ENCODE results near the gene CDH5.

- TF ChIP-seq USF2 (IDR thresholded peaks at IDR 0.05; ENCODE audit: borderline replicate concordance, low read depth, low read length) (no peak), CTCF (IDR thresholded peaks at IDR 0.05) (no peak), POLR2AphosphoS5 (IDR thresholded peaks at IDR 0.05; ENCODE audit: low read depth, low read length) (no peak), TEAD4 (IDR thresholded peaks at IDR 0.05; ENCODE audit: borderline replicate concordance, insufficient read depth) (no peak), RAD21 (IDR thresholded peaks at IDR 0.05; ENCODE audit: low read length) (no peak), EZH2phosphoT487 (IDR thresholded peaks at IDR 0.05; ENCODE audit: borderline replicate concordance, low read depth) (no peak), GATA2 (CRISPR knock-in tag; IDR thresholded peaks at IDR 0.05) (no peak), MXI1 (IDR thresholded peaks at IDR 0.05; ENCODE audit: low read depth, low read length) (no peak), SMC3 (IDR thresholded peaks at IDR 0.05; ENCODE audit: low read depth, low read length) (no peak), EP300 (IDR thresholded peaks at IDR 0.05; ENCODE audit: borderline replicate concordance in 1 of 2, low read depth in 1 of 2, low read length in 1 of 2) (no peak), TCF12 (IDR thresholded peaks at IDR 0.05) (no peak), YY1 (IDR thresholded peaks at IDR 0.05; ENCODE audit: low read depth) (no peak), RFX5 (IDR thresholded peaks at IDR 0.05; ENCODE audit: low read length) (no peak)
Measured at GRCh38 chr16:66386629-66387622, 20.4 kb downstream of the CDH5 start.
